HL-60 (cell line): ENCODE results near the gene TOP1.

Experiments
- DNase-seq, 2 experiments: peaks; one replicate each; pipeline ENCODE4 v3.0.0-alpha.2; 2010 to 2020; ENCODE audit warnings: low read depth in 1 of 2, low spot score in 1 of 2
- H3K27ac ChIP-seq: fragments of 250-450 bp; sonication (Bioruptor Pico); replicated peaks from 2 replicates; pipeline ENCODE4 v1.5.1; 2020; ENCODE audit warnings: mild to moderate bottlenecking, moderate library complexity
- H3K27me3 ChIP-seq: fragments of 250-450 bp; sonication (Bioruptor Pico); 2 replicates; pipeline ENCODE4 v1.5.1; 2021; ENCODE audit warnings: mild to moderate bottlenecking, moderate library complexity; ENCODE audit not compliant: insufficient read depth, poor library complexity, severe bottlenecking
- H3K4me3 ChIP-seq: replicated peaks from 2 replicates; pipeline ENCODE4 v1.5.1; 2011; ENCODE audit warnings: mild to moderate bottlenecking, control low read depth, low read length; ENCODE audit not compliant: insufficient read depth
- GABPA ChIP-seq: IDR thresholded peaks from 2 replicates; pipeline ENCODE4 v1.6.1; 2012; ENCODE audit warnings: low read depth
- POLR2AphosphoS5 ChIP-seq: IDR thresholded peaks from 2 replicates; pipeline ENCODE4 v1.6.1; 2012; ENCODE audit warnings: low read depth
- SPI1 ChIP-seq: IDR thresholded peaks from 2 replicates; pipeline ENCODE4 v1.6.1; 2012; ENCODE audit warnings: low read depth, mild to moderate bottlenecking, borderline replicate concordance
- TF ChIP-seq, protein P1 (sequence below): IDR thresholded peaks from one replicate; pipeline ENCODE4 v1.5.1; 2011; ENCODE audit warnings: low read length, control low read depth, inconsistent platforms; ENCODE audit not compliant: insufficient read depth
- TF ChIP-seq, protein P2 (sequence below): IDR thresholded peaks from 2 replicates; pipeline ENCODE4 v1.6.1; 2012; ENCODE audit warnings: low read depth; ENCODE audit not compliant: insufficient replicate concordance

The TOP1 gene

DNA sequence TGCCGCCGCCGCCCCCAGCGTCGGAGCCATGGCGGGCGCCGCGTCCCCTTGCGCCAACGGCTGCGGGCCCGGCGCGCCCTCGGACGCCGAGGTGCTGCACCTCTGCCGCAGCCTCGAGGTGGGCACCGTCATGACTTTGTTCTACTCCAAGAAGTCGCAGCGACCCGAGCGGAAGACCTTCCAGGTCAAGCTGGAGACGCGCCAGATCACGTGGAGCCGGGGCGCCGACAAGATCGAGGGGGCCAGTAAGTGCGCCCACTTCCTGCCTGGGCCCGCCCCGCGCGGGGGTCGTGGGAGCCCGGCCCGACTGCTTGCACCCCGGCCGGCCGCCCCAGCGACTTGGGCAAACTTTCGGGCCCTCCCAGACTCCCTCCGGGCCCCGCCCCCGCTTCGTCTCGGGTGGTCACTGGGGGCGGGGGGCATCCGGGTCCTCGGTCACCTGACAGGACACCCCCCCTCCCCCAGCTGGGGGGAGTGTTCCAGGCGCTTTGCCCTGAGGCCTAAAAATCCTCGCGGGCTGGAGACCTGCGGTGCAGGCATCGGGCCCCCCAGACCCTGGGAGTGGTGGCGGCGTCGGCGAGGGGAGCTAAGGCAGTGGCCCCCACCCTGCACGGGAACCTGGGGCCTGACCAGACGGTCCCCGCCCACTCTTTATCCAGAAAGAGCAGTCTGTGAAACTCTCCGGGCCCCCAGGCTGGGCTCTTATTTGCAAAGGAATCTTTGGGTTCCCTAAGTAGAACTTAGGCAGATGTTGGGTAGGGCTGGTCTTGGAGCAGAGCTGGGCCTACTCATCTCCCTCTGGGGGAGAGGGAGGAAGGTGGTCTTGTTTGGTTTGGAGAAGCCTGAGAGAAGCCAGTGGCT, 109.2 kb downstream of the TOP1 start:
- TF ChIP-seq GABPA (no peak), POLR2AphosphoS5 (no peak), SPI1 (no peak)
- TF ChIP-seq, protein P1, sequence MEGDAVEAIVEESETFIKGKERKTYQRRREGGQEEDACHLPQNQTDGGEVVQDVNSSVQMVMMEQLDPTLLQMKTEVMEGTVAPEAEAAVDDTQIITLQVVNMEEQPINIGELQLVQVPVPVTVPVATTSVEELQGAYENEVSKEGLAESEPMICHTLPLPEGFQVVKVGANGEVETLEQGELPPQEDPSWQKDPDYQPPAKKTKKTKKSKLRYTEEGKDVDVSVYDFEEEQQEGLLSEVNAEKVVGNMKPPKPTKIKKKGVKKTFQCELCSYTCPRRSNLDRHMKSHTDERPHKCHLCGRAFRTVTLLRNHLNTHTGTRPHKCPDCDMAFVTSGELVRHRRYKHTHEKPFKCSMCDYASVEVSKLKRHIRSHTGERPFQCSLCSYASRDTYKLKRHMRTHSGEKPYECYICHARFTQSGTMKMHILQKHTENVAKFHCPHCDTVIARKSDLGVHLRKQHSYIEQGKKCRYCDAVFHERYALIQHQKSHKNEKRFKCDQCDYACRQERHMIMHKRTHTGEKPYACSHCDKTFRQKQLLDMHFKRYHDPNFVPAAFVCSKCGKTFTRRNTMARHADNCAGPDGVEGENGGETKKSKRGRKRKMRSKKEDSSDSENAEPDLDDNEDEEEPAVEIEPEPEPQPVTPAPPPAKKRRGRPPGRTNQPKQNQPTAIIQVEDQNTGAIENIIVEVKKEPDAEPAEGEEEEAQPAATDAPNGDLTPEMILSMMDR, result no peak
- TF ChIP-seq, protein P2, sequence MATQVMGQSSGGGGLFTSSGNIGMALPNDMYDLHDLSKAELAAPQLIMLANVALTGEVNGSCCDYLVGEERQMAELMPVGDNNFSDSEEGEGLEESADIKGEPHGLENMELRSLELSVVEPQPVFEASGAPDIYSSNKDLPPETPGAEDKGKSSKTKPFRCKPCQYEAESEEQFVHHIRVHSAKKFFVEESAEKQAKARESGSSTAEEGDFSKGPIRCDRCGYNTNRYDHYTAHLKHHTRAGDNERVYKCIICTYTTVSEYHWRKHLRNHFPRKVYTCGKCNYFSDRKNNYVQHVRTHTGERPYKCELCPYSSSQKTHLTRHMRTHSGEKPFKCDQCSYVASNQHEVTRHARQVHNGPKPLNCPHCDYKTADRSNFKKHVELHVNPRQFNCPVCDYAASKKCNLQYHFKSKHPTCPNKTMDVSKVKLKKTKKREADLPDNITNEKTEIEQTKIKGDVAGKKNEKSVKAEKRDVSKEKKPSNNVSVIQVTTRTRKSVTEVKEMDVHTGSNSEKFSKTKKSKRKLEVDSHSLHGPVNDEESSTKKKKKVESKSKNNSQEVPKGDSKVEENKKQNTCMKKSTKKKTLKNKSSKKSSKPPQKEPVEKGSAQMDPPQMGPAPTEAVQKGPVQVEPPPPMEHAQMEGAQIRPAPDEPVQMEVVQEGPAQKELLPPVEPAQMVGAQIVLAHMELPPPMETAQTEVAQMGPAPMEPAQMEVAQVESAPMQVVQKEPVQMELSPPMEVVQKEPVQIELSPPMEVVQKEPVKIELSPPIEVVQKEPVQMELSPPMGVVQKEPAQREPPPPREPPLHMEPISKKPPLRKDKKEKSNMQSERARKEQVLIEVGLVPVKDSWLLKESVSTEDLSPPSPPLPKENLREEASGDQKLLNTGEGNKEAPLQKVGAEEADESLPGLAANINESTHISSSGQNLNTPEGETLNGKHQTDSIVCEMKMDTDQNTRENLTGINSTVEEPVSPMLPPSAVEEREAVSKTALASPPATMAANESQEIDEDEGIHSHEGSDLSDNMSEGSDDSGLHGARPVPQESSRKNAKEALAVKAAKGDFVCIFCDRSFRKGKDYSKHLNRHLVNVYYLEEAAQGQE, result no peak
- Histone ChIP-seq H3K27me3 (peaks cover 6% of the 10 kb centered on the region), H3K4me3 (peak overlapping the region; percentile 93), H3K27ac (no peak overlapping the region)
- DNase-seq, result peak in 1 of 2 experiments; percentile 26

DNA sequence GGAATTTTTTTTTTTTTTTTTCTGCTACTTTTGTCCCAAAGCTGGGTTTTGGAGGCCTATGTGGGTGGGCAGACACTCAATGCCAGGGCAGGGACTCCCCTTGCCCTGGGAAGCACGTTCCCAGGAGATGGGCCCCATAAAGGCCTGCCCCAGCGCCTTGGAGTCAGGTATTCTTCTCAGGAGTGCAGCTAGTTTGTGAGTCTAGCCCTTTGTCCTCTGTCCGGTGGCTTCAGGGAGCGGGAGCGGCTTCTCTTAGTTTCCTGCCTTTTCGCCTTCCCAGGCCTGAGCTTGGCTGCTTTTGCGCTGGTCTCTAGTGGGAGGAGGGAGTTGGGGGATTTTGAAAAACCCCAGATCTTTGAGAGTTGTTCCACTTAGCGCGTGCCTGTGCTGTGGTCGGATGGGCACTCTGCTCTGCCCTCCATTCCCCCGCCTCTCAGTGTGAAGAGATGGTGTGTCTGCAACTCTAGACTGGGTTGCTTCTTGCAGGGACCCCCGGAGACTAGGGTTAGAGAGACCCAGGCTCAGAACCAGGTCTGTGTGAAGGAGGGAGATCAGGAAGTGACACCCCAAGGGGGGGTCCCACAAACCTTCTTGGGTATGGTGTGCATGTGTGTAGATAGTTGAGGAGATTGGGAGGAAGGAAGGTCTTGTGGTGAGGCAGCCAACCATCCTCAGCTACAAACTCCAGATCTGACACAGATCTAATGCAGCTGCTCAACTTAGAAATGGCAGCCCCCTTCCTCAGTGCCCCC, 110.0 kb downstream of the TOP1 start:
- no peak overlapping the region for H3K27ac ChIP-seq
- DNase-seq, result no peak
- H3K27me3 ChIP-seq, result peaks cover 6% of the 10 kb centered on the region
- H3K4me3 ChIP-seq, result no peak overlapping the region
- TF ChIP-seq, protein P1, result no peak
- no peak for TF ChIP-seq POLR2AphosphoS5
- TF ChIP-seq, protein P2, result no peak
- no peak for TF ChIP-seq GABPA
- no peak for TF ChIP-seq SPI1

DNA sequence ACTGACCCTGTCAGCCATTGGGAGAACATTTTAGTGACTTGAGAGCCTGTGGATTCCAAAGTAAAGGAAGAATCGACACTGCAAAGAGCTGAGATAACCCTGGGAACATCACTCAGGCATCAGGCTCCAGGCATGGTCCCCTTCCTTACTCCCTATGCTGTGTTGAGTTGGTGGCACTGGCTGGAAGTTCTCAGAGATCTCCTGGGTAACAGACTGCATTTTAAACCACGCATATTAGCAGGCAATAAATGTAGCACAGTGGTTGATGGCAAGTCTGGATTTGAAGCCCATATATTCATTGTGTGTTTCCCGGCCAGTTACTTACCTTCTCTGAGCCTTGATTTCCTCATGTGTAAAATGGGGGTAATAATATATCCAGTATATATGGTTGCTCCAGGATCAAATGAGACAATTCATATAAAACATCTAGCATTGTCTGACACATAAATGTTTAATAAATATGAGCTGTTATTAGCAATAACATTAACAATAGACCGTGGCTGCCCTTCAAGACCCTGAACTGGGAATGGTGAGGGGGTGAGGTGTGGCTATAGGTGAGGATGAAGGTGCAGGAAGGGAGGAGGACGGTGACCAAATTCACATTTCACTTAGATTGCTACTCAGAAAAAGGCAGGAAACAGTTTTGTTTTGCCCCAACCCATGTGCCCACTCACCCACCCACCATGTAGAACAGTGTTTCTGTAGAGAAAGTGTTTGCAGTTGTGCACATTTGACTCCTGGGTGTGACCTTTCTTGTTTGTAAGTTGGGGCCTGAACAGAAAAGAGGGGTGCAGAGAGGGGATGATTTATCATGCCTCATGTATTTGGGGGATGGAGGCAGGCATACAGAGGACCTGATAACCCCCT, 110.8 kb downstream of the TOP1 start:
- no peak overlapping the region for H3K27ac ChIP-seq
- TF ChIP-seq SPI1, result no peak
- no peak for TF ChIP-seq POLR2AphosphoS5
- TF ChIP-seq, protein P2, result no peak
- TF ChIP-seq, protein P1, result no peak
- TF ChIP-seq GABPA, result no peak
- H3K4me3 ChIP-seq, result no peak overlapping the region
- H3K27me3 ChIP-seq, result peaks cover 6% of the 10 kb centered on the region
- no peak for DNase-seq
